LHCN-M2 (cell line): ENCODE measurements around the gene VSIG10L2. TPM values are rescaled to one million over a fixed set of nuclear protein-coding genes. Genes with fewer than 3 reads are reported as not detected.
A peak's percentile ranks its signal among the peaks of the same experiment; 100 is the strongest.
"Not testable (repeated sequence)": the region's sequence is repeated elsewhere in the genome, so short reads cannot be mapped to it uniquely, and the experiment has no call there.

Experiments
- DNase-seq: peaks from one replicate; pipeline ENCODE4 v3.0.0-alpha.2; 2012; ENCODE audit warnings: low read depth
- total RNA-seq: library from RNA; depleted of rRNA; stranded (reverse); fragments of >200 nt; gene quantifications from 2 replicates; pipeline ENCODE4 v1.2.3, GENCODE V29; 2014

VSIG10L2 gene
- total RNA-seq, 1 experiment from 2014 or later: not detected

- peak; percentile 5 for DNase-seq
Measured at GRCh38 chr11:125960771-125961170, 14.9 kb downstream of the VSIG10L2 start.

- no peak for DNase-seq
Measured at GRCh38 chr11:125967515-125967914, 21.7 kb downstream of the VSIG10L2 start.

GRCh38 chr11:125968354-125968753 is 22.5 kb downstream of the VSIG10L2 start:
- DNase-seq: peak; percentile 3

DNA sequence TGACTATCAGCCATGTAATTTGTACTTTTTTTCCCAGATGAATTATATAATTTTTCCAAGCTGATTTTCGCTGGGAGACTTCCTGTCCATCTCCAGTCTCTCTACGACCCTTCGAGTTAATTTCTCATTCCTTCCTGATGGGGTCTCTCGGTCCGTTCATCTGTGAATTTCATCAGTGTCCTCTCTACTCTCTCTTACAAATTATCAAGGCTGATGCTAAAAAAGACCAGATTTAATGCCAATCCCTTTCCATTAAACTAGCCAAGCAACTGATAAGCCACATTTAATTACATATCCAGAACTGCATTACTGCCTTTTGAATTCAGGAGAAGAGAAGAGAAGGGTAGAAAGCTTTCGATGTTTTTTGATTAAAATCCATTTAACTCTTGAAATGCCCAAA is 25.8 kb downstream of the VSIG10L2 start:
- no peak for DNase-seq

- no peak for DNase-seq
Measured at GRCh38 chr11:125974284-125974683, 28.4 kb downstream of the VSIG10L2 start.

DNA sequence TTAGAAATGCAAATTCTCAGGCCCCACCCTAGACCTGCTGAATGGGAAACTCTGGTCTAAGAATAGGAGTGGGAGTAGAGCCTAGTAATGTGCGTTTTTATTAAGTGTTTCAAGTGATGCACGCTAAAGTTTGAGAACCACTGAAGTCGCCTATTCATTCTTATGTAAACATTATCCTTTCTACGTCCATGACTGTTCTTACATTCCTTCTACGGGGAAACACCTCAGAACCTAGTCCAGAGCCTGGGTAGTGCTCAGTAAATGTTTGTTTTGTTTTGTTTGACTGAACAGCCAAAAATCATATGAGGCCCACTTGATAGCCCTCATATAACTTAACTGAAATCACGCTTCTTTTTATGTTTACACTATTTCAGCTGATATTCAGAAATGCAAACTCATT is 29.8 kb downstream of the VSIG10L2 start:
- DNase-seq: no peak

- DNase-seq: no peak
Measured at GRCh38 chr11:125976156-125976555, 30.3 kb downstream of the VSIG10L2 start.

DNA sequence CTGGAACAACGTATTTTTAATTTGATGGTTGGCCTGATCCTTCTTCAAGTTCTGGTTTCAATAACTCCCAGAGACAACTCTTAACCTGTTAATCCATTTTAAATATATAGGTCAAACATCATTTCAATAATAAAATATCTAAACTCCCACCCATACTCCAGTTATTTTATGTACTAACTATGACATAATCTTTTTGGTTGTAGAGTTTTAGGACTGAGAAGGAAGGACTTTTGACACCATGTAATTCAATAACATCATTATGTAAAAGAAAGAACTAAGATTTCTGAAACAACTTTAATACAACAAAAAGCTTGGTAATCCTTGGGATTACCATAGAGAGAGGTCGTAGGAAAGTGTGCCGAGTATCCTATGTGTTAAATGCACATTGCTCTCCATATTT is 31.5 kb downstream of the VSIG10L2 start:
- DNase-seq: no peak

GRCh38 chr11:125978181-125978716 is 32.4 kb downstream of the VSIG10L2 start:
- DNase-seq: no peak

- no peak for DNase-seq
Measured at GRCh38 chr11:125978778-125979407, 33.0 kb downstream of the VSIG10L2 start.

- no peak for DNase-seq
Measured at GRCh38 chr11:125979511-125979910, 33.7 kb downstream of the VSIG10L2 start.

GRCh38 chr11:125980436-125980835 is 34.6 kb downstream of the VSIG10L2 start:
- DNase-seq: no peak

- DNase-seq: no peak
Measured at GRCh38 chr11:125982348-125982730, 36.5 kb downstream of the VSIG10L2 start.

GRCh38 chr11:125985956-125986355 is 40.1 kb downstream of the VSIG10L2 start:
- DNase-seq: not testable (repeated sequence)

GRCh38 chr11:125987066-125987641 is 41.3 kb downstream of the VSIG10L2 start:
- DNase-seq: no peak

DNA sequence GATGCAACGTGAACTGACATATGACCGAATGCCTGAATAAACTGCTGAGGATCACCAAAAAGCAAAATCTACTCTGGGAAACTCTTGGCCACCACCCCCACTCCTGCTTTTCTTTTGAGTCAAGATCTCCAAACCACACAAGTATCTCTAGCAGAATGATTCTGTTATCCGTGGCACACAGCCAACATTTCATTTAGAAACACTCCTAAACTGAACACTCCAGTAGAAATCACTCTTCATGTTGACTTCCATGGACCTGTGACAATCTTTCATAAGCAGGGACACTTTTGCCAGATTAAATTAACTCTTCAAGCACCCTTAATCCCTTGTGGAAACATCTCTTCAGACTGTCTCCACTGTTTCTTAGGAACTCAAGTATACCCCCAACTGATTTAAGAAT is 44.4 kb downstream of the VSIG10L2 start:
- DNase-seq: peak; percentile 90

DNA sequence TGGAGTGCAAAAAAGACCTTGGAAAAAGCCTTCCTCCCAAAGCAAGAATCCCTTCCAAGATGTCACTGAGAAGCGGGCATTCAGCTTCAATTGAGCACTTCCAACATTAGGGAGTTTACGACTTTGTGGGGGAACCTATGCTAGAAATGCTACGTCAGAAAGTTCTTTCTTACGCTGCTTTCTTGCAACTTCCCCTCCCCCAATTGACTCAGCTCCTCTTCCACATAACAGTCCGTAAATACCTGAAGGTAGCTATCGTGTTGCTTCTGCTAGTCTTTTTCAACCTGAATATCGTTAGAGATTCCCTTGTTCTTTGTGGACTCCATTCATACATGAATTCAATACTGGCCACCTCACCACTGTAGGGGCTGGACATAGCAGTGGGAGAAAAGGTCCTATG is 47.0 kb downstream of the VSIG10L2 start:
- no peak for DNase-seq

- DNase-seq: no peak
Measured at GRCh38 chr11:125994509-125994908, 48.7 kb downstream of the VSIG10L2 start.

DNA sequence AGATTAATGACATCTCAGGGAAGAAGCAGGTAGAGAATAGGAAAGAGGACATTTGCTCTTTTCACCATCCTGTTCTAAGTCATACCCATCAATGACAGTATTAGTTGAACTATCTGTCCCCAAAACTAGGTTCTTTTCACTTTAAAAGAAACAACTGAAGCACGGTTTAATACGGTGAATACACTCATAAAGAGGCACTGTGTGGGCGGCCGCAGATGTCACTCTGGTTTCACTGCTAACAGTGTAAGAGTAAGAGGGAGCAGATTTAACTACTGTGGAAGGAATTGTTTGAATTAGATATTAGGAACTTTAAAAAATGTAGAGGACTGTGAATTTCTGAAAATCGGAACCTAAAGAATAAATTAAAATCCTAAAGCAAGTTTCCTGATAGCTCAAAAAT is 49.5 kb downstream of the VSIG10L2 start:
- DNase-seq: peak; percentile 8

DNA sequence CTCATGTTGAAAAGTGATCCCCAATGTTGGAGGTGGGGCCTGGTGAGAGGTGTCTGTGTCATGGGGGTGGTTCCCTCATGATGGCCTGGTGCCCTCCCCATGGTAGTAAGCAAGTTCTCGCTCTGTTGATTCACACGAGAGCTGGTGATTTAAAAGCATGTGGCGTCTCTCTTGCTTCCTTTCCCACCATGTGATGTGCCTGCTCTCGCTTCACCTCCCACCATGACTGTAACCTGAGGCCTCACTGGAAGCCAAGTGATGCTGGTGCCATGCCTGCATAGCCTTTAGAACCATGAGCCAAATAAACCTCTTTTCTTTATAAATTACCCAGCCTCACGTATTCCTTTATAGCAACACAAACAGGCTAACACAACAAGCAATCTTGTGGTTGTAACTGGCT is 52.4 kb downstream of the VSIG10L2 start:
- no peak for DNase-seq

- no peak for DNase-seq
Measured at GRCh38 chr11:125999234-125999880, 53.5 kb downstream of the VSIG10L2 start.

DNA sequence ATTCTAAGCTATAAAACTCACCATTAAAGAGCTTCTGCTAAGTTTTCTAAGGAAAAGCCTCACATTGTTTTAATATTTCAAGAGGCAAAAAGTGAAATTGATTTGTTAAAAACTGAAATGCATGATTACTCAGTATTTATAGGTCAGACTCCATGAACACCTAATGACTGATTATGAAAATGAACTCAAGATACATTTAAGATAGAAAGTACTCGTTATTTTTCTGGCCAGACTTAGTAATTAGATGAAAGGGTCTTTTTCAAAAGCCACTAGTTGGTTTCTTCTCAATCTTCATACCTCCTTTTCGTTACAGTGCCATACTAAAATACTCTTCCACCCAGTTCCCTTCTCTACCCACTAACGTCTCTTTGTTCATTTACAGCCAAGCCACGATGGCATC is 56.3 kb downstream of the VSIG10L2 start:
- no peak for DNase-seq
